ENCODE data around the gene COL9A1. TPM values are rescaled to one million over a fixed set of nuclear protein-coding genes. Genes with fewer than 3 reads are reported as not detected.

Gene COL9A1
- total and polyA plus RNA-seq, 7 donors: 0.03 to 0.10 TPM; not detected in 5

DNA sequence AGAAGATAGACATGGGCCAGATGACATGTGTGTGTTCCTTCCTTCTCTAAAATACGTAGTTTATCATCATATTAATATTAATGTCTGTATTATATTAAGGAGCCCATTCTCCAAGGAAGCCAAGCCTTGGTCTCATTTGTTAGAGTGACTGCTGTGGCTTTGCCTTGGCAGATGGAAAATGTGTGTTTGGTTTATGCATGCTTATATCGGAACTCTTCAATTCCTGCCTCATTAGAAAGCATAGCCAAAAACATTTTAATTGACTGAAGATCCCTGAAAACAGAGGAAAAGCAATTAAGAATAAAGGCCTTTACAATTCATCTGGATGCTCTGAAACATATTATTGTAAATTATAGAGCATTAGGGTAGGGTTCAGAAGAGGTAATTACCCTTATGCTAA lies 106.4 kb downstream of the COL9A1 start:
- intact Hi-C loops (cut with DNase I): no loop called here
- H3K27me3 ChIP-seq (ENCODE audit: insufficient read depth in 3 of 3, low read length in 2 of 3): no peaks in the 10 kb centered on the region
- TF ChIP-seq, protein P1, sequence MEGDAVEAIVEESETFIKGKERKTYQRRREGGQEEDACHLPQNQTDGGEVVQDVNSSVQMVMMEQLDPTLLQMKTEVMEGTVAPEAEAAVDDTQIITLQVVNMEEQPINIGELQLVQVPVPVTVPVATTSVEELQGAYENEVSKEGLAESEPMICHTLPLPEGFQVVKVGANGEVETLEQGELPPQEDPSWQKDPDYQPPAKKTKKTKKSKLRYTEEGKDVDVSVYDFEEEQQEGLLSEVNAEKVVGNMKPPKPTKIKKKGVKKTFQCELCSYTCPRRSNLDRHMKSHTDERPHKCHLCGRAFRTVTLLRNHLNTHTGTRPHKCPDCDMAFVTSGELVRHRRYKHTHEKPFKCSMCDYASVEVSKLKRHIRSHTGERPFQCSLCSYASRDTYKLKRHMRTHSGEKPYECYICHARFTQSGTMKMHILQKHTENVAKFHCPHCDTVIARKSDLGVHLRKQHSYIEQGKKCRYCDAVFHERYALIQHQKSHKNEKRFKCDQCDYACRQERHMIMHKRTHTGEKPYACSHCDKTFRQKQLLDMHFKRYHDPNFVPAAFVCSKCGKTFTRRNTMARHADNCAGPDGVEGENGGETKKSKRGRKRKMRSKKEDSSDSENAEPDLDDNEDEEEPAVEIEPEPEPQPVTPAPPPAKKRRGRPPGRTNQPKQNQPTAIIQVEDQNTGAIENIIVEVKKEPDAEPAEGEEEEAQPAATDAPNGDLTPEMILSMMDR (IDR thresholded peaks at IDR 0.05): no peak
- no peak overlapping the region for H3K4me3 ChIP-seq
- H3K4me1 ChIP-seq: no peaks in the 10 kb centered on the region
- H3K27ac ChIP-seq: no peak overlapping the region
- H3K36me3 ChIP-seq (ENCODE audit: insufficient read depth in 1 of 2, low read depth in 1 of 2): no peaks in the 10 kb centered on the region
- ATAC-seq (no peak), DNase-seq (no peak)
- WGBS, 3 donors: 79 to 92% (median 88%) methylated on average over 2 of the region's 2 CpGs
- H3K9me3 ChIP-seq: no peaks in the 10 kb centered on the region

DNA sequence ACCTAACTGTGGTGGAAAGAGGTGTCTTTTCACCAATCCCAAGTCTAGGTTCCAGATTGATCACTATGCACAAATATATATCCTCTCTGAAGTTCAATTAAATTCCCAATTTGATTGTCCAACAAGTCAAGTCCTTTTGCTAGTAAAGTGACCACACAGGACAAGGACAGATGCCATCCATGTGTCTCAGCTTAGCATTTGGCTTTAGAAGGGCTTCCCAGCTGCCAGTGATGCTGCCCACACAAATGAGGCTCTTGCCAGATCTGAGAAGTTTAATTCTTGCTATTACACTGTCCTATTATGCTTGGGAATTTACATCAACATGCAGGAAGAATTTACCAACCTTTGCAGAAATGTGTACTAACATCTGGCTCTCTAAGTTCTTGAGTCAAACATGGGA lies 108.5 kb downstream of the COL9A1 start:
- no peak overlapping the region for H3K27ac ChIP-seq
- no peaks in the 10 kb centered on the region for H3K36me3 ChIP-seq (ENCODE audit: insufficient read depth in 1 of 2, low read depth in 1 of 2)
- TF ChIP-seq, protein P1 (IDR thresholded peaks at IDR 0.05): no peak
- H3K4me1 ChIP-seq: no peaks in the 10 kb centered on the region
- ATAC-seq: no peak
- no peak for DNase-seq
- H3K9me3 ChIP-seq: no peaks in the 10 kb centered on the region
- no peak overlapping the region for H3K4me3 ChIP-seq
- intact Hi-C loops (cut with DNase I): no loop called here
- H3K27me3 ChIP-seq (ENCODE audit: insufficient read depth in 3 of 3, low read length in 2 of 3): no peaks in the 10 kb centered on the region

DNA sequence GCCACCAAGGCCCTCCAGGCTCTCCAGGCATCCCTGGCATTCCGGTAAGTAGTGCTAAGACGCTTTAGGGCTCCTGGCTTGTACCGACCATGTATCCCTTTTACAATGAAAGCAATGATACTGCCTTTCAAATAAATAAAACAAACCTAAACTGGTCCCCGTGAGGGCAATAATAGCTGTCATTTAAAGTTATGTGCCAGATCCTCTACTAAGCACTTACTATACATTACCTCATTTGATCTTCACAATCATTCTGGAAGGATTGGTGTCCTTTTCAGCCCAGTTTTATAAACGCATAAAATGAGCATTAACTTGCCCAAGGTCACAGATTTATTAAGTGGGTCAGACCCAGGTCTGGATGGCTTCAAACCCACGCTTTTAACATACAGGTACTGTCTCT lies 114.7 kb downstream of the COL9A1 start:
- intact Hi-C loops (cut with DNase I): no loop called here
- no peaks in the 10 kb centered on the region for H3K4me1 ChIP-seq
- H3K27ac ChIP-seq: no peak overlapping the region
- ATAC-seq (no peak), DNase-seq (no peak)
- 64 to 79% (median 70%) methylated on average over 6 of the region's 6 CpGs for WGBS, 3 donors
- no peaks in the 10 kb centered on the region for H3K9me3 ChIP-seq
- TF ChIP-seq, protein P1 (IDR thresholded peaks at IDR 0.05): no peak
- H3K4me3 ChIP-seq: no peak overlapping the region
- no peaks in the 10 kb centered on the region for H3K36me3 ChIP-seq (ENCODE audit: insufficient read depth in 1 of 2, low read depth in 1 of 2)
- no peaks in the 10 kb centered on the region for H3K27me3 ChIP-seq (ENCODE audit: insufficient read depth in 3 of 3, low read length in 2 of 3)

DNA sequence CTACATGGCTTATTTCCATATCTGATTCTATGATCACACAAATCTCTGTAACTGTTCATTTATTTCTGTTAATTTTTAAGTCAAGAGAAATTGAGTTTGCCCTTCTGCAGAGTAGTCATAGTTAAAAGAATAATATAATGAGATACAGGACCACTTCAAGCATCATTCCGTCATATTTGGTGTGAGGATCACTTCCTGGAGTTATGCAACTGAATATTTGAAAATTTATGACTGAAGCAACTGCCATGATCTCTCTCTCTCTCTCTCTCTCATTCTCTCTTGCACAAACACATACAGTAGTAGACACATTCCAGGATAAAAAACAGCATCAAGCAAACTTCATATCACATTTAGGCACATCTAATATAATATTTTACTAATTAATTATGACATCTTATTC lies 116.4 kb downstream of the COL9A1 start:
- WGBS, 3 donors: 61 to 89% (median 86%) methylated on average over 1 of the region's 1 CpG
- Histone ChIP-seq H3K27ac (no peak overlapping the region), H3K9me3 (no peaks in the 10 kb centered on the region), H3K4me1 (no peaks in the 10 kb centered on the region), H3K27me3 (ENCODE audit: insufficient read depth in 3 of 3, low read length in 2 of 3) (no peaks in the 10 kb centered on the region), H3K36me3 (ENCODE audit: insufficient read depth in 1 of 2, low read depth in 1 of 2) (no peaks in the 10 kb centered on the region), H3K4me3 (no peak overlapping the region)
- intact Hi-C loops (cut with DNase I): no loop called here
- ATAC-seq: no peak
- no peak for DNase-seq
- TF ChIP-seq, protein P1 (IDR thresholded peaks at IDR 0.05): no peak

DNA sequence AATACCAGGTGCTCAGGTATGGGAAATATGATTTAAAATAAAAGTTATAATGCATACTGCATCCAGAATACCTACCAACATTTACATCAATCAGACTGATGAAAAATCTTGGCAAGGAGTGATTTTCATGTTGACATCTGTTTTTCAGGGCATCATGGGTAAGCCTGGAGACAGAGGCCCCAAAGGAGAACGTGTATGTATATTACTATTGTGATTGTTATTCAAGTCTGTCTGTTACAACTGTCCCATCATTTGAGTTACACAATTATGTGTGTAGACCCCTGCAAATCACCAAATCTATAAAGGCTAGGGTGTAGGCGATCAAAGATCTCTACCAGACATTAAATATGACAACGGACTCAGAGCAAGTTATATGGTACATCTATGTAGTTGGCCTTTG lies 118.2 kb downstream of the COL9A1 start:
- TF ChIP-seq, protein P1 (IDR thresholded peaks at IDR 0.05): no peak
- 81 to 87% (median 83%) methylated on average over 3 of the region's 3 CpGs for WGBS, 3 donors
- H3K27me3 ChIP-seq (ENCODE audit: insufficient read depth in 3 of 3, low read length in 2 of 3): no peaks in the 10 kb centered on the region
- no peak for DNase-seq
- no peaks in the 10 kb centered on the region for H3K9me3 ChIP-seq
- H3K4me1 ChIP-seq: no peaks in the 10 kb centered on the region
- intact Hi-C loops (cut with DNase I): no loop called here
- no peak overlapping the region for H3K4me3 ChIP-seq
- ATAC-seq: no peak
- H3K27ac ChIP-seq: no peak overlapping the region
- H3K36me3 ChIP-seq (ENCODE audit: insufficient read depth in 1 of 2, low read depth in 1 of 2): no peaks in the 10 kb centered on the region
